Measurements from ENCODE around the gene LRRC28. TPM values are rescaled to one million over a fixed set of nuclear protein-coding genes. Genes with fewer than 3 reads are reported as not detected.

LRRC28 gene
- total RNA-seq, 2 experiments from 2014 or later, result 12.5 to 14.4 TPM

- CTCF ChIA-PET, result no interaction called here
- DNase-seq, result no peak
- no peak overlapping the region for H3K27ac Mint-ChIP-seq
Measured at GRCh38 chr15:99411234-99411633, 160.0 kb downstream of the LRRC28 start.

GRCh38 chr15:99412082-99412481 is 160.8 kb downstream of the LRRC28 start:
- ChIA-PET CTCF (no interaction called here), POLR2A (no interaction called here)

More at GRCh38 chr15:99411234-99411633, 160.0 kb downstream of the LRRC28 start:
- H3K4me3 ChIP-seq (ENCODE audit: low read length), result no peak overlapping the region
- peaks cover 18% of the 10 kb centered on the region for H3K4me1 ChIP-seq (ENCODE audit: insufficient read depth, low read length)
- H3K4me3 Mint-ChIP-seq, result no peak overlapping the region
- no peak for TF ChIP-seq CTCF (IDR thresholded peaks at IDR 0.05)
- no peaks in the 10 kb centered on the region for H3K27me3 ChIP-seq (ENCODE audit: control insufficient read depth in 1 of 2, insufficient read depth in 2 of 2, low read length in 2 of 2)
- H3K9me3 Mint-ChIP-seq, result no peaks in the 10 kb centered on the region
- H3K9me3 ChIP-seq (ENCODE audit: control insufficient read depth in 1 of 2, insufficient read depth in 1 of 2, low read length in 2 of 2), result no peaks in the 10 kb centered on the region
- H3K36me3 ChIP-seq (ENCODE audit: insufficient read depth, low read length), result no peaks in the 10 kb centered on the region
- ATAC-seq (ENCODE audit: poor library complexity), result no peak
- POLR2A ChIA-PET, result no interaction called here
- intact Hi-C loops (cut with DNase I, micrococcal nuclease), result loop anchor here in 1 of 2 experiments (10.0 kb wide), 1 partner anchor 56 kb away; no protein-coding TSS in a partner anchor
- H3K36me3 Mint-ChIP-seq (ENCODE audit: low read depth), result no peaks in the 10 kb centered on the region
- peaks cover 14% of the 10 kb centered on the region for H3K4me1 Mint-ChIP-seq (ENCODE audit: low read depth)
- no peak overlapping the region for H3K27ac ChIP-seq (ENCODE audit: low read depth in 1 of 2, low read length in 2 of 2)
- no peaks in the 10 kb centered on the region for H3K27me3 Mint-ChIP-seq

GRCh38 chr15:99412626-99413025 is 161.3 kb downstream of the LRRC28 start:
- no peaks in the 10 kb centered on the region for H3K36me3 ChIP-seq (ENCODE audit: insufficient read depth, low read length)
- ChIA-PET CTCF (no interaction called here), POLR2A (no interaction called here)
- Mint-ChIP-seq H3K27ac (no peak overlapping the region), H3K36me3 (ENCODE audit: low read depth) (no peaks in the 10 kb centered on the region), H3K4me1 (ENCODE audit: low read depth) (peaks cover 12% of the 10 kb centered on the region), H3K27me3 (no peaks in the 10 kb centered on the region), H3K4me3 (no peak overlapping the region), H3K9me3 (no peaks in the 10 kb centered on the region)
- no peak overlapping the region for H3K27ac ChIP-seq (ENCODE audit: low read depth in 1 of 2, low read length in 2 of 2)
- no peaks in the 10 kb centered on the region for H3K9me3 ChIP-seq (ENCODE audit: control insufficient read depth in 1 of 2, insufficient read depth in 1 of 2, low read length in 2 of 2)
- peaks cover 15% of the 10 kb centered on the region for H3K4me1 ChIP-seq (ENCODE audit: insufficient read depth, low read length)
- no peak for TF ChIP-seq CTCF (IDR thresholded peaks at IDR 0.05)
- DNase-seq (no peak), ATAC-seq (ENCODE audit: poor library complexity) (no peak)
- intact Hi-C loops (cut with DNase I, micrococcal nuclease), result loop anchor here in 1 of 2 experiments (10.0 kb wide), 1 partner anchor 58 kb away; no protein-coding TSS in a partner anchor
- H3K27me3 ChIP-seq (ENCODE audit: control insufficient read depth in 1 of 2, insufficient read depth in 2 of 2, low read length in 2 of 2), result no peaks in the 10 kb centered on the region
- no peak overlapping the region for H3K4me3 ChIP-seq (ENCODE audit: low read length)

More at GRCh38 chr15:99412082-99412481, 160.8 kb downstream of the LRRC28 start:
- no peak overlapping the region for H3K4me3 ChIP-seq (ENCODE audit: low read length)
- H3K9me3 ChIP-seq (ENCODE audit: control insufficient read depth in 1 of 2, insufficient read depth in 1 of 2, low read length in 2 of 2), result no peaks in the 10 kb centered on the region
- ATAC-seq (ENCODE audit: poor library complexity) (no peak), DNase-seq (no peak)
- Mint-ChIP-seq H3K4me3 (no peak overlapping the region), H3K36me3 (ENCODE audit: low read depth) (no peaks in the 10 kb centered on the region), H3K27me3 (no peaks in the 10 kb centered on the region), H3K4me1 (ENCODE audit: low read depth) (peaks cover 14% of the 10 kb centered on the region), H3K27ac (no peak overlapping the region), H3K9me3 (no peaks in the 10 kb centered on the region)
- no peak overlapping the region for H3K27ac ChIP-seq (ENCODE audit: low read depth in 1 of 2, low read length in 2 of 2)
- no peak for TF ChIP-seq CTCF (IDR thresholded peaks at IDR 0.05)
- H3K27me3 ChIP-seq (ENCODE audit: control insufficient read depth in 1 of 2, insufficient read depth in 2 of 2, low read length in 2 of 2), result no peaks in the 10 kb centered on the region
- no peaks in the 10 kb centered on the region for H3K36me3 ChIP-seq (ENCODE audit: insufficient read depth, low read length)
- intact Hi-C loops (cut with DNase I, micrococcal nuclease), result loop anchor here in 1 of 2 experiments (10.0 kb wide), 1 partner anchor 57 kb away; no protein-coding TSS in a partner anchor
- peaks cover 18% of the 10 kb centered on the region for H3K4me1 ChIP-seq (ENCODE audit: insufficient read depth, low read length)
